Skin of body (tissue), 2 donors: ENCODE measurements around the gene EARS2. TPM values are rescaled to one million over a fixed set of nuclear protein-coding genes. Genes with fewer than 3 reads are reported as not detected.

Experiments
- DNase-seq: peaks from one replicate; lab custom pipeline; 2025; lab: John Stamatoyannopoulos, UW
- total RNA-seq: library from RNA; depleted of rRNA; stranded (reverse); fragments of >200 nt; gene quantifications from one replicate; pipeline ENCODE4 v1.2.3, GENCODE V29; 2014

The EARS2 gene
- total RNA-seq, 1 donor from 2014 or later: 22.1 TPM

- DNase-seq: no peak
These were observed 50.5 kb downstream of the EARS2 start for GRCh38 chr16:23506606-23506994.

- DNase-seq: no peak
These were observed 51.2 kb downstream of the EARS2 start for GRCh38 chr16:23505671-23506605.

GRCh38 chr16:23505180-23505665 is 51.9 kb downstream of the EARS2 start:
- no peak for DNase-seq

- DNase-seq: no peak
These were observed 52.5 kb downstream of the EARS2 start for GRCh38 chr16:23504453-23505179.

GRCh38 chr16:23504076-23504452 is 53.1 kb downstream of the EARS2 start:
- no peak for DNase-seq

- DNase-seq: no peak
These were observed 54.7 kb downstream of the EARS2 start for GRCh38 chr16:23502466-23502865.

GRCh38 chr16:23501291-23501690 is 55.9 kb downstream of the EARS2 start:
- DNase-seq: no peak

- no peak for DNase-seq
These were observed 56.3 kb downstream of the EARS2 start for GRCh38 chr16:23500862-23501225.

GRCh38 chr16:23500212-23500861 is 56.8 kb downstream of the EARS2 start:
- DNase-seq: no peak

- DNase-seq: no peak
These were observed 57.3 kb downstream of the EARS2 start for GRCh38 chr16:23499801-23500200.

GRCh38 chr16:23498863-23499262 is 58.3 kb downstream of the EARS2 start:
- no peak for DNase-seq

GRCh38 chr16:23497543-23497868 is 59.6 kb downstream of the EARS2 start:
- DNase-seq: no peak

GRCh38 chr16:23496821-23497542 is 60.2 kb downstream of the EARS2 start:
- DNase-seq: no peak

GRCh38 chr16:23495671-23496070 is 61.5 kb downstream of the EARS2 start:
- no peak for DNase-seq

GRCh38 chr16:23494188-23494587 is 63.0 kb downstream of the EARS2 start:
- DNase-seq: no peak

- DNase-seq: no peak
These were observed 65.4 kb downstream of the EARS2 start for GRCh38 chr16:23491490-23492391.

- no peak for DNase-seq
These were observed 70.7 kb downstream of the EARS2 start for GRCh38 chr16:23486480-23486879.

- DNase-seq: no peak
These were observed 71.3 kb downstream of the EARS2 start for GRCh38 chr16:23485841-23486240.

- DNase-seq: no peak
These were observed 71.9 kb downstream of the EARS2 start for GRCh38 chr16:23485257-23485614.

GRCh38 chr16:23484510-23485256 is 72.5 kb downstream of the EARS2 start:
- no peak for DNase-seq
